GM19438 (cell line): ENCODE data around the gene ATP2A2.
"Not testable (repeated sequence)": the region's sequence is repeated elsewhere in the genome, so short reads cannot be mapped to it uniquely, and the experiment has no call there.

Experiments
- ATAC-seq: cut with Tn5 transposase; IDR thresholded peaks from one replicate; pipeline ENCODE4 v1.9.1; 2021; ENCODE audit warnings: low read depth; ENCODE audit not compliant: unreplicated experiment

ATP2A2 gene

DNA sequence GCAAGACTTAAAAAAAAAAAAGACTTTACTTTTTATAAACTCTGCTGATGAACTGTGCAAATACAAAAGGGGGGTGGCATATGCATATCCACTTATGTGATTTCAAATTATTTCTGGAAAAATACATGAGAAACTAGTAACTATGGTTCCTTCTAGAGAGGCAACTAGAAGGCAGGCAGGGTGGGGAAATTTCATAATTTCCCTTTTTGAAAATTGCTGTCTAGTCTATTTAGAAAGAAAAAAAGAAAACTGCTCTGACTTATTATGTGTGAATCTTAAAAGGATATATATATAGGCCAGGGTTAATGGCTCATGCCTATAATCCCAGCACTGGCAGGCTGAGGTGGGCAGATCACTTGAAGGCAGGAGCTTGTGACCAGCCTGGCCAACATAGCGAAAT lies 80.2 kb downstream of the ATP2A2 start:
- no peak for ATAC-seq

DNA sequence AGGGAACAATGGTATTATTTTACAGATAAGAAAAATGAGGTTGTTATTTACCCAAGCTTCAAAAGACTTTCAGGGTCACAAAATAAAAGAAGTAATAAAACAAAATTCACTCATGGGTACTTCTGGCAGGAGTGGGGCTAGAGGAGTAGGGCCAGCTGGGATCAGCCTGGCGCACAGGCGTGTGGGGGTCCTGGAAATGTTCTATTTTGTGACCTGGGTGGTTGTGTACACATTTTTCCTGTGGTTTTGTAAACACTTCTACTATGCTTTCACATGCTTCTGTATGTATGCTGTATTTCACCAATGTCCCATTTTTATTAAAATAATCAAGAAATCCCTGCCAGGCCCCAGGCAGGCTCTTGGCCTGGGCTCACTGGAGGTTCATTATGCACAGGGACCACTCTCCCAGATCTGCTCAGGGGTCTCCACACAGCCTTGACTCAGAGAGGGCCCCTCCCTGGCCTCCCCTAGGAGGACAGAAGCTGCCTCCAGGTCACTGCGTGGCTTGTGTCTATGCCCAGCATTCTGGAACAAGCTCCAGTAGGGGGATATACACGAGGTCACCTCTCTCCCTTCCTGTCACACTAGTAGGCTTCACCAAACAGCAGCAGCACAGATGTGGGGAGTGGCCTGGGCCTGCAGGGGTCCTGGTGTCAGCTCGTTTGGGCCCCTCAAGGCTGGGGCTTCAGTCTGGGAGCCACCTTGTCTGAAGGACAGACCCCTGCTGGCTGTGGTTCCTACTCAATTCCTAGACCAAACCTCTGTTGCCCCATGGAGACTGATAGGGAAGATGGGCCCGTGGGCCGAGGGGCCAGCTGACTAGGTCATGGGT lies 84.7 kb downstream of the ATP2A2 start:
- no peak for ATAC-seq

DNA sequence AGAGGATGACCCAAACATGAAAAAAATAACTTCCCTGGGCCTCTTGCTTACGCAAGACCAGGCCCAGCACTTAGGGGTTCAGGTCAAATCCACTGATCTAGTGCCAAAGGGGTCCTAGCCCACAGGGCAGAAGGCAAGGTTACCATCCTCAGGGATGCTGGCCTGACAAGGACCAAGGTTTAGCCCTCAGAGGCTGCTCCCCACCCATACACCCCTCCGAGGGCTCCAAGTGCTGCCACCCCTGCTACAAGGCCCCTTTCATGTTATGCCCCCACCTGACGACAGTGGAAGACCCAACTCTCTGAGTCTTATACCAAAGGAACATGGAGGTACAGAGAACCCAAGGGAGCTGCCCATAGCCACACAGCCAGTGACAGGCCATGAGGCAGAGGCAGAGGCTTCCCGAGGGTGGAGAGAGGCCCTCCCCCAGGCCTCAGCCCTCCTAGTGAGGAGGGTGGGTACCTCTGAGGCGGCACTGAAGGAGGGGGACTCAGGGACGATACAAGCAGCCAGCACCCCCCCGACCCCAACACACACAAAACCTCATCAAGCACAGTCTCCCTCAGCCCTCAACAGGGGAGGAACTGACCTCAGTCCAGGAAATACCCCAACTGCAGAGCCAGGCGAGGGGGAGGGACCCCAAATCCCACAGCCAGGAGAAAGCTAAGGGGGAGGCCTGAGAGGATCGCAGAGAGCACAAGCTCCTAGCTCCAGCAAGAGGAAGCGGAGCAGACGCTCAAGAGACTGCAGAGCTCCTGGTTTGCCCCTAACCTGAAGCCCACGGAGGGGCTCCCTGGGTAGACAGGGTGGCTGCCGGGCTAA lies 85.5 kb downstream of the ATP2A2 start:
- no peak for ATAC-seq

DNA sequence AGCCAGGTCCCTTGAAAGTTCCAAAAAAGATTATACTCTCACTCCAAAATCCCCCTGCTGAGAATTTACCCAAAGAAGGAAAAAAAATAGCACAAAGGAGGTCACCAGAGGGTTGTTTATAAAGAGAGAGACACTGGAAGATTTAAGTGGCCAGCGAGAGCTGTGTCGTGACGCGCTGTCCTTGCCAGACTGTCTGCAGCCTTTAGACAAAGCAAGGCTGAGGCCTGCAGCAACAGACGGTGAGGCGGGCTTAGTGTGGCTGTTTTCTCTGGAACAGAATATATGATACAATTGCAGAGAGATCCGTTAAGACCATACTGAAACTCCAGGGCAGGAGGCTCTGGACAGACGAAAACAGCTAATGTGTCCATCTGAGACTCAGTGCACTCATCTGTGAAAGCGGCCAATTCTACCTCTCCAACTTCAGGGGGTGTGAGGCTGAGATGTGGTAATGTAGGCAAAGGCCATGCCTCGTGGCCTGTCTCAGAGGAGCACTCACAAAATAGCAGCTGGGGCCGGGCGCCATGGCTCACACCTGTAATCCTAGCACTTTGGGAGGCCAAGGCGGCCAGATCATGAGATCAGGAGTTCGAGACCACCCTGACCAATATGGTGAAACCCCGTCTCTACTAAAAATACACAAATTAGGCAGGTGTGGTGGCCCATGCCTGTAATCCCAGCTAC lies 86.3 kb downstream of the ATP2A2 start:
- no peak for ATAC-seq

DNA sequence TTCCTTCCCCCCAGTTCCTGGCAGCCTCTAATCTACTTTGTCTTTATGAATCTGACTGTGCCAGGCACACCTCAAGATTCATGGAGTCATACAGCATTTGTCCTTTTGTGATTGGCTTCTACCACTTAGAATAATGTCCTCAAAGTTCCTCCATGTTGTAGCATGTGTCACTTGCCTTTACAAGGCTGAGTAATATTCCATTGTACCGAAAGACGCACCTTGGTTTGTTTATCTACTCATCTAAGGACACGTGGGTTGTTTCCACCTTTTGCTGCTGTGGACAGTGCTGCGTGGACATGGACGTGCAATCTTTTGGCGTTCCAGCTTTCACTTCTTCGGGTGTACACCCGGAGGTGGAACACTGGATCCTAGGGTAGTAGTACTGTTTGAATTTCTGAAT lies 88.9 kb downstream of the ATP2A2 start:
- no peak for ATAC-seq

DNA sequence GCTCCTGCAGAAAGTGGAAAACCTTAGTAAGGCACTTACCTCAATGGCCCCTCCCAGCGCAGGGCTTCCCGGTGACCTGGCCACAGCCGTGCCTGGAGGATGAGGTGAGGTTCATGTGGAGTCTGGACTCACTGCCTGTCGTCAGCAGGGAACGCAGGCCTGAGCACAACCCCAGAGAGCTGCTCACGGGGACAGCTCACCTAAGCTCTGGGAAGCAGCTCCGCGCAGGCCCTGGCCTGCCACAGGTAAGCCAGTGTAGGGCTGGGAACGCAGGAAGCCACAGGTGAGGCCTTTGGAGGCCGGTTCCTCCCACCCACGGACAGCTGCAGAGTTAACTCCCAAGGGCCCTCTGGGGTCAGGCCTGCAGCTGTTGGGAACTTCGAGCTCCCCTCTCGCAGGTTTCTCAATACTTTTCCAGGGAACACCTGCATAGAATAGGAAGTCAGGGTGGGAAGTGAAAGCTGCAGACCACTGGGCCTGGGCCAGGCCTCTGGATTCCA lies 89.7 kb downstream of the ATP2A2 start:
- no peak for ATAC-seq

DNA sequence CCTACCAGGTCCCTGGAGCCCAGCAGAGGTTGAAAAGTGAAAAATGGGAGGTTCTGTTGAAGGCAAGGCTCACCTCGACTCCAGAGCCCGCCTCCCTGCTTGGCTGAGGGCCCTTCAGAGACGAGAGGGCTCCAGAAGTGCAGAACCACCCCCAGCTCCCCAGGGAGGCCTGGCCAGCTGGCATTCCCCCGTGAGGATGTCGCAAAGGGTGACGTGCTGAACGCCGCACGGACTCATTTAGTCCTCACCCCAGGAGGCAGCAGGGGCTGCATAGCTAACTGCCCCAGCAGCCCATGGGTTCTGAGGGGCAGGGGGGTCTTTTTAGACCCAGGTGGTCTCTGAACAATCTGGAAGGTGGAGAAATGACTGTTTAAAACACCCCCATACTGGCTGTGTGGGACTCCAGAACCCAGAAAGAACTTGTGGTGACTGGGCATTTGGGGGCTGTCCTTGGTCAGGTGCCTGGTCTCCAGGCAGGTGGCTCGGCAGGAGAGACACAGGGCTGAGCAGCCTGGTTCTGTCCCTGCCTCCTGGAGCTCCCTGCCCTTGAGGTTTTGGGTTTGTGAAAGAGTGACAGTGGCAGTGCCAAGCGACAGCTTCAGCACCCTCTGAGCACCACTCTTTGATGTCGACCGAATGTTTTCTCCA lies 90.5 kb downstream of the ATP2A2 start:
- no peak for ATAC-seq

DNA sequence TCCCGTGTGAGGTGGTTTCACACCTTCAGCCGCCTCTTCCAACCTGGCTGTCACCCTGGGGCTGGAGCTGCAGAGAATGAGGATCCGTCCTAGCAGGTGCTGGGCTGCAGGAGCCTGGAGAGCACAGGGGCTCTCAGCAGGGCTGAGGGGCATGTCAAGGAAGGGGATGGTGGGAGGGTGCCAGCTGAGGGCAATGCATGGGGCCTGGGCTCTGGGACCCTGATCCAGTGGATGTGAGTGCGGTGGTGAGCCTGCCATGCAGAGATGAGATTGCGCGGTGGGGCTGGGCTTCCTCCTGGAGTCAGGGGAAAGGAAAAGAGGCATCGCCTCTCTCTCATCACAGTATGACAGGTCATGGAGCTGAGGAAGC lies 91.0 kb downstream of the ATP2A2 start:
- no peak for ATAC-seq

DNA sequence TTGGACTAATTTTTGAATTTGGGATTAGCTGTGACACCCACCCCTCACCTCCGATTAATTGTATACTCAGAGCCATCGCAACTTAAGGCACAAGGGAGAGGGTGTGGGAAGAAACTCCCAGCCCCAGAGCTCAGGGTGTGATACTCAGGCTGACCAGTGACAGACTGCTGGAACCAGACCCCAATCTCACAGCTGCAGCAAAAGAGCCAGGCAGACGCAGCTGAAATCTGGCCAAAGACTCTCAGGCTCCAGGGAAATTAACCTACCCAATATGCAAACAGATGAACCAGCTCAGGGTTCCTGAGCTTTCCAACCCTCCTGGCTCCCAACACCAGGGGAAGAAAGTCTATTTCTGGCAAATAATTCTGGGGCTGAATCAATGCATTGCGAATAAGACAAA lies 92.0 kb downstream of the ATP2A2 start:
- ATAC-seq, result no peak

DNA sequence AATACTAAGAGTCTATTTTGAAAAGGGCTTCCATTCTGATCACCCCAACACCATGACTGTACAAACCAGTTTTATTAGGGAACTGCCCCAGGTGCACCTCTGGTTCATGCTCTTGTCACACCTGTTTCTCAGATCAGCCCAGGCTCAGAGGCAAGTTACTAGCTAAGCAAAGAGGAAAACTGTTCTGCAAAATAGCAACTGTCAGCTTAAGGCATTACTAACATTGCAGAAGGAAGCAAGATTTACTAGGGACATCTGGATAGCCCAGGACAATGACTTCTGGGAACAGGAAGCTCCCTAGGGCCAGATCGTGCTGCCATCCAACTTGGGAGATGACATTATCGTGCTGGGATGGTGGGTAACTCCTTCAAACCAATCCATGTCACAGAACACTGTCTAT lies 92.4 kb downstream of the ATP2A2 start:
- ATAC-seq, result no peak

DNA sequence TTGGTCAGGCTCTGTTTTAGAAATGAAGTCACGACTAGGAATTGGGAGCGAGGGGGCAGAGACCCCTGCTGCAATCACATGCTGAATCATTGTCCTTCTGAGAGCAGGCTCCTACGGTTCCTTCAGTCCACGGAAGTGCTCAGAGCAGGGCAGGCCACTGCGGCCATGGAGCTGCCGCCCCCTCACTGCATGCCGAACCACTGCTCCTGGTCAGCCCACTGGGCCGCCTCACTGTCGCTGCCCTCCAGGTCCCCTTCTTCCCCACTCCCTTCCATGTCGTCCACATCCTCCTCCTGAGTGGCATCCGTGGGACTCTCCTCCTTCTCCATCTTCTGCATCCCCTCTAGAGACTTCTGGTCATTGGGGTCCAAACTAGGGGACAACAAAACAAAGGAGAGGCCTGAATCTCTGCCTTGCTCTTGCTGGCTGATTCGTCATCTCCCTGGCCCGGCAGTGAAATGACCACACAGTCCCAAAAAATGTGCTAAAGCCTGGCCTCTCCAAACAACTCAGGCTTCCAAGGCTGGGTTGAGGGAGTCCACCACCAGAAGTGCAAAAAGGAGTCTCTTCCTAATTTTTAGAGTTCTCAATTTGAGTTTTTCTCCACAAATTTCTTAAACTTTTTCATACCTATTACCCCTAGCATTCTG lies 93.0 kb downstream of the ATP2A2 start:
- no peak for ATAC-seq

DNA sequence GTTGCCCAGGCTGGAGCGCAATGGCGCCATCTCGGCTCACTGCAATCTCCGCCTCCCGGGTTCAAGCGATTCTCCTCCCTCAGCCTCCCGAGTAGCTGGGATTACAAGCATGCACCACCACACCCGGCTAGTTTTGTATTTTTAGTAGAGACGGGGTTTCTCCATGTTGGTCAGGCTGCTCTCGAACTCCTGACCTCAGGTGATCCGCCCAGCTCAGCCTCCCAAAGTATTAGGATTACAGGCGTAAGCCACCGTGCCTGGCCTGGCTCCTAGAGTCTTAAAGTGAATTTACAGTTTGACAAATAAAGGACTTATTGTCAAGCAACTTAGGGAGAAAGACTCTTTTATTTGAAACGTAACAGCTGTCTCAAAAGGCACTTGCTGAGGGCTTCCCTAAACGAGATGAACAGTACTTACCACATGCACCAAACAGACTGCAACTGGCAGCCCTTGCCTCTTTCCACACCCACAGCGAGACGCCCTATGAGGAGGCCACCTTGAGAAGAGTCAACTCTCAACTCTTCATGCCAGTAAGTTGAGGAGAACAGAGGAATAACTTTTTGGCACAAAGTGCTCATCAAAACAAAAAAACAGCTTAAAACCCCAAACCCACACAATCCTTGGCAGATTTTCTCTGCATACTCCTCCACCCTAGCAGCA lies 97.2 kb downstream of the ATP2A2 start:
- ATAC-seq, result not testable (repeated sequence)

DNA sequence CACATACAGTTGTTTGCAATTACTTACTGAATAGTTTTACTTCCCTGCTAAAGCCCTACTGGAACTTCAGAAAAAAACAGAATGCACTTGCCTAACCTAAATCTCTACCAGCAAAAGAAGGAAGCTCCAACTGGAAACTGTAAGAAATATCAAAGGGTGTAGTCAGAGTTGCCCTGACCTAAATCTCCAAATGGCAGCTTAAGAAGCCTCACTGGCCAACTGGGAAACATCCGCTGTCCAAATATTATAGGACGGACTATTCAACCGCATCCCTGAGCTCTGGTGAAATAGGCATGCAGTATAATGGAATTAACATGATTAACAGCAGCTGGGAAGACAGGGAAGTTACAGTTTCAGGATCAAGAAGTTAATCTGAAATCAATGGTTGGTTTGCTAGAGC lies 98.2 kb downstream of the ATP2A2 start:
- no peak for ATAC-seq

DNA sequence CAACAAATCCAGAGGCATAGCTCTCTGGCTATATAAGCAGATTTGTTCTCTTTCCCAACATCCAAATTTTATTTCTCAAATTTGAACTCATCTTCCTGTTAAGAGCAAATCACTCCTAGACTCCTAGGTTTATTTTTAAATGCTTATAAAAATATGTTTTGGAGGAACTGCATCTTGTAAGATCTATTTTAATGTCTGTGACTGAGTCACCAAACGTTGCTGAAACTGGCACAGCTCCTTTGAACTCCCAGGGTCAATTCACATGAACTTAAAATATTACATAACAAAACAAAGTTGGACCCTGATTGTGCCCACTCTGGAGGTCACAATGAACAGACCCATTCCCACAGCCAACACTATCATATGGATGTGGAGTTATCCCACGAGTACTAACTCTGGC lies 98.6 kb downstream of the ATP2A2 start:
- no peak for ATAC-seq

DNA sequence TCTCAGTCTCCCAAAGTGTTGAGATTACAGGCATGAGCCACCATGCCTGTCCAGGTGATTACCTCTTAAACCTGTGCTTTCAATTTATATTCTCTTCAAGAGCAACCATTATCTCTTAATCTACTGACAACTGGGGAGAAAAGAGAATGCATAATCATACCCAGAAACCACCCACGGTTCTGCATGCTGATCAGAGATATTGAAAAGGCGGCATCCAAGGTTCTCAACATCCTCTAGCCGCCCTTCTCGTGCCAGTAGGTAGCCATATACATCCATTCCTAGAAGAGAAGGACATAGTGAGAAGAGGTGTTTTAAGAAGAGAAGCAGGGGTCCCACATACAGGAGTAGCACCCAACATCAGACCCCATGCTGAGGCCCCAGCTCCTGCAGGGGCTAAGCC lies 101.6 kb downstream of the ATP2A2 start:
- no peak for ATAC-seq
